HEK293T (cell line): Measurements from ENCODE around the gene MAGEA8.

ENCODE experiments used
- ARNT ChIP-seq: fragments of 450-650 bp; IDR thresholded peaks from 2 replicates; pipeline ENCODE4 v1.6.1; 2017; ENCODE audit warnings: mild to moderate bottlenecking
- CTBP1 ChIP-seq: fragments of 450-650 bp; IDR thresholded peaks from 2 replicates; pipeline ENCODE4 v1.6.1; 2016; ENCODE audit warnings: borderline replicate concordance
- NFRKB ChIP-seq: fragments of 450-650 bp; IDR thresholded peaks from 2 replicates; pipeline ENCODE4 v1.6.1; 2016; ENCODE audit warnings: mild to moderate bottlenecking, moderate library complexity
- SP1 ChIP-seq: fragments of 450-650 bp; IDR thresholded peaks from 2 replicates; pipeline ENCODE4 v1.6.1; 2017
- TARDBP ChIP-seq: fragments of 450-650 bp; IDR thresholded peaks from 2 replicates; pipeline ENCODE4 v1.6.1; 2016

DNA sequence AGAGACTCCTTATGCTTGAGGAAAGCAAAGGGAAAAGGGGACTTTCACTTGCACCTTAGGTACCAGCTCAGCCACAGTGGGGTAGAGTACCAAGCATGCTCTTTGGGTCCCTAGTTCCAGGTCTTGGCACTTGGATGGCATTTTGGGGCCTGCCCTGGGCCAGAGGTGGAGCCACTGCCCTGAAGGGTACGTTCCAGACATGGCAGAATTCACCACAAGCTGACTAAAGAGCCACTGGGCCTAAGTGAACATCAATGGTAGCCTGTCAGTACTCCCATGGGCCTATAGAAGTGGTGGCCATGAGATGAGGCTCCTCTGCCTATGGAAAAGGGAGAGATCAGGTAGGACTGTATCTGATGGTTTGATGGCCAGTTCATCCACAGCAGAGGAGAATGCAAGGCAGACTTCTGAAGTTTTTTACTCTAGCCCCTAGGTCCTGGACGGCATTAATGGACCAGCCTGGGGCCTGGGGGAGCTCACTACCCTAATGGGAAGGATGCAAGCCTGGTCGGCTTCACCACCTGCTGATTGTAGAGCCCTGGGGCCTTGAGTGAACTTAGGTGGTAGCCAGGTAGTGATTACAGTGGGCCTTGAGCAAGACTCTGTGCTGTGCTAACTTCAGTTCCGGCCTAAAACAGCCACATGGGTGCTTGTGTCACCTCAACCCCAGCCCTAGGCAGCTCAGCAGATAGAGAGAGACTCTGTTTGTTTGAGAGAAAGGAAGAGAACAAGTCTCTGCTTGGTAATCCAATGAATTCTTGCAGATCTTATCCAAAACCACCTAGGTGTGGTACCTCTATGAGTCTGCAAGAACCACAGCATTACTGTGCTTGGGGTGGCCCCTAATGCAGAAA is 28.6 kb downstream of the MAGEA8 start:
- no peak for TF ChIP-seq TARDBP
- TF ChIP-seq ARNT: no peak
- no peak for TF ChIP-seq CTBP1
- no peak for TF ChIP-seq NFRKB
- no peak for TF ChIP-seq SP1
